ENCODE data around the gene GBX2. TPM values are rescaled to one million over a fixed set of nuclear protein-coding genes. Genes with fewer than 3 reads are reported as not detected.
A peak's percentile ranks its signal among the peaks of the same experiment; 100 is the strongest.

The GBX2 gene
- total and polyA plus RNA-seq, 4 donors: 0.59 to 1.3 TPM; not detected in 2

GRCh38 chr2:236120829-236121228, 47.4 kb downstream of the GBX2 start:
- no peak for ATAC-seq (ENCODE audit: low FRiP score)
- Histone ChIP-seq H3K9me3 (ENCODE audit: control insufficient read depth, low read length) (no peaks in the 10 kb centered on the region), H3K4me1 (ENCODE audit: control insufficient read depth in 1 of 2, insufficient read depth in 2 of 2, low read length in 2 of 2) (no peaks in the 10 kb centered on the region), H3K4me3 (ENCODE audit: low read length in 2 of 2) (no peak overlapping the region), H3K27me3 (ENCODE audit: control insufficient read depth in 1 of 2, insufficient read depth in 2 of 2, low read length in 1 of 2) (no peaks in the 10 kb centered on the region), H3K27ac (ENCODE audit: low read depth in 1 of 2, low read length in 2 of 2) (no peak overlapping the region), H3K36me3 (ENCODE audit: control insufficient read depth in 1 of 2, insufficient read depth in 2 of 2, low read length in 1 of 2) (peaks cover 0 to 6% of the 10 kb centered on the region in 2 donors)
- no peak for DNase-seq
- intact Hi-C loops (cut with DNase I): no loop called here
- 85 to 92% methylated on average over 5 of the region's 5 CpGs for WGBS, 2 donors

GRCh38 chr2:236120141-236120601, 48.0 kb downstream of the GBX2 start:
- no peaks in the 10 kb centered on the region for H3K27me3 ChIP-seq (ENCODE audit: control insufficient read depth in 1 of 2, insufficient read depth in 2 of 2, low read length in 1 of 2)
- no peak overlapping the region for H3K27ac ChIP-seq (ENCODE audit: low read depth in 1 of 2, low read length in 2 of 2)
- no peaks in the 10 kb centered on the region for H3K4me1 ChIP-seq (ENCODE audit: control insufficient read depth in 1 of 2, insufficient read depth in 2 of 2, low read length in 2 of 2)
- H3K9me3 ChIP-seq (ENCODE audit: control insufficient read depth, low read length): no peaks in the 10 kb centered on the region
- H3K36me3 ChIP-seq (ENCODE audit: control insufficient read depth in 1 of 2, insufficient read depth in 2 of 2, low read length in 1 of 2): peaks cover 0 to 6% of the 10 kb centered on the region in 2 donors
- DNase-seq (peak in 1 of 2 donors; percentile 62), ATAC-seq (ENCODE audit: low FRiP score) (no peak)
- no peak overlapping the region for H3K4me3 ChIP-seq (ENCODE audit: low read length in 2 of 2)
- 72 to 79% methylated on average over 28 to 29 of the region's 29 CpGs for WGBS, 2 donors
- intact Hi-C loops (cut with DNase I): no loop called here

GRCh38 chr2:236119476-236119875, 48.7 kb downstream of the GBX2 start:
- intact Hi-C loops (cut with DNase I): no loop called here
- H3K27me3 ChIP-seq (ENCODE audit: control insufficient read depth in 1 of 2, insufficient read depth in 2 of 2, low read length in 1 of 2): no peaks in the 10 kb centered on the region
- H3K4me3 ChIP-seq (ENCODE audit: low read length in 2 of 2): no peak overlapping the region
- no peak for ATAC-seq (ENCODE audit: low FRiP score)
- DNase-seq: peak in 1 of 2 donors; percentile 34
- H3K9me3 ChIP-seq (ENCODE audit: control insufficient read depth, low read length): no peaks in the 10 kb centered on the region
- WGBS, 2 donors: 73 to 80% methylated on average over 13 of the region's 13 CpGs
- no peaks in the 10 kb centered on the region for H3K4me1 ChIP-seq (ENCODE audit: control insufficient read depth in 1 of 2, insufficient read depth in 2 of 2, low read length in 2 of 2)
- H3K27ac ChIP-seq (ENCODE audit: low read depth in 1 of 2, low read length in 2 of 2): no peak overlapping the region
- H3K36me3 ChIP-seq (ENCODE audit: control insufficient read depth in 1 of 2, insufficient read depth in 2 of 2, low read length in 1 of 2): peaks cover 0 to 6% of the 10 kb centered on the region in 2 donors

- no peaks in the 10 kb centered on the region for H3K9me3 ChIP-seq (ENCODE audit: control insufficient read depth, low read length)
- ATAC-seq (ENCODE audit: low FRiP score): no peak
- intact Hi-C loops (cut with DNase I): no loop called here
- no peak overlapping the region for H3K4me3 ChIP-seq (ENCODE audit: low read length in 2 of 2)
- peaks cover 0 to 4% of the 10 kb centered on the region in 2 donors for H3K36me3 ChIP-seq (ENCODE audit: control insufficient read depth in 1 of 2, insufficient read depth in 2 of 2, low read length in 1 of 2)
- DNase-seq: peak in 1 of 2 donors; percentile 51
- H3K27me3 ChIP-seq (ENCODE audit: control insufficient read depth in 1 of 2, insufficient read depth in 2 of 2, low read length in 1 of 2): no peaks in the 10 kb centered on the region
- H3K27ac ChIP-seq (ENCODE audit: low read depth in 1 of 2, low read length in 2 of 2): no peak overlapping the region
- 75 to 84% methylated on average over 4 of the region's 4 CpGs for WGBS, 2 donors
- H3K4me1 ChIP-seq (ENCODE audit: control insufficient read depth in 1 of 2, insufficient read depth in 2 of 2, low read length in 2 of 2): no peaks in the 10 kb centered on the region
Measured at GRCh38 chr2:236119003-236119402, 49.2 kb downstream of the GBX2 start.

- ATAC-seq (ENCODE audit: low FRiP score): no peak
- WGBS, 2 donors: 80 to 82% methylated on average over 10 of the region's 10 CpGs
- Histone ChIP-seq H3K27ac (ENCODE audit: low read depth in 1 of 2, low read length in 2 of 2) (no peak overlapping the region), H3K9me3 (ENCODE audit: control insufficient read depth, low read length) (no peaks in the 10 kb centered on the region), H3K36me3 (ENCODE audit: control insufficient read depth in 1 of 2, insufficient read depth in 2 of 2, low read length in 1 of 2) (peaks cover 0 to 2% of the 10 kb centered on the region in 2 donors), H3K27me3 (ENCODE audit: control insufficient read depth in 1 of 2, insufficient read depth in 2 of 2, low read length in 1 of 2) (no peaks in the 10 kb centered on the region), H3K4me1 (ENCODE audit: control insufficient read depth in 1 of 2, insufficient read depth in 2 of 2, low read length in 2 of 2) (no peaks in the 10 kb centered on the region), H3K4me3 (ENCODE audit: low read length in 2 of 2) (no peak overlapping the region)
- peak in 1 of 2 donors; percentile 40 for DNase-seq
- intact Hi-C loops (cut with DNase I): no loop called here
Measured at GRCh38 chr2:236117861-236118269, 50.3 kb downstream of the GBX2 start.

GRCh38 chr2:236117401-236117800, 50.8 kb downstream of the GBX2 start:
- Histone ChIP-seq H3K4me3 (ENCODE audit: low read length in 2 of 2) (no peak overlapping the region), H3K9me3 (ENCODE audit: control insufficient read depth, low read length) (no peaks in the 10 kb centered on the region), H3K27ac (ENCODE audit: low read depth in 1 of 2, low read length in 2 of 2) (no peak overlapping the region), H3K27me3 (ENCODE audit: control insufficient read depth in 1 of 2, insufficient read depth in 2 of 2, low read length in 1 of 2) (no peaks in the 10 kb centered on the region), H3K4me1 (ENCODE audit: control insufficient read depth in 1 of 2, insufficient read depth in 2 of 2, low read length in 2 of 2) (no peaks in the 10 kb centered on the region), H3K36me3 (ENCODE audit: control insufficient read depth in 1 of 2, insufficient read depth in 2 of 2, low read length in 1 of 2) (peaks cover 0 to 2% of the 10 kb centered on the region in 2 donors)
- WGBS, 2 donors: 88 to 91% methylated on average over 10 of the region's 10 CpGs
- ATAC-seq (ENCODE audit: low FRiP score) (no peak), DNase-seq (no peak)
- intact Hi-C loops (cut with DNase I): no loop called here

Other genes with a start within 250 kb of the GBX2 start
- gene ASB18, start 96.0 kb upstream of the GBX2 start, total RNA-seq: not detected
- gene ASB18, start 96.0 kb upstream of the GBX2 start, polyA plus RNA-seq: not detected

Data from aorta (tissue), 5 donors.